HepG2 (cell line): ENCODE results near the gene NKAIN2.

Source experiments
- FOXP1 ChIP-seq, 2 experiments: fragments of 450-650 bp in 1 of 2; IDR thresholded peaks; 2 replicates each; pipeline ENCODE4 v1.6.1; 2017 to 2018; ENCODE audit warnings: antibody characterized with exemption in 1 of 2
- MAZ ChIP-seq, 2 experiments: sonication (generic) in 1 of 2; formaldehyde crosslinking in 1 of 2; IDR thresholded peaks; 2 replicates each; pipeline versions ENCODE4 v1.5.0 to v1.6.1; 2012 to 2020; ENCODE audit warnings: low read depth in 2 of 2, mild to moderate bottlenecking in 2 of 2, borderline replicate concordance in 1 of 2, improper control_type of control experiment in 1 of 2, low read length in 1 of 2, missing genetic modification reagents in 1 of 2, moderate library complexity in 1 of 2
- MEF2D ChIP-seq: sonication (generic); formaldehyde crosslinking; IDR thresholded peaks from 2 replicates; pipeline ENCODE4 v1.5.1; 2020; ENCODE audit warnings: mild to moderate bottlenecking, missing genetic modification reagents
- MTA1 ChIP-seq: sonication (generic); formaldehyde crosslinking; IDR thresholded peaks from 2 replicates; pipeline ENCODE4 v1.4.0; 2020; ENCODE audit warnings: missing genetic modification reagents, mild to moderate bottlenecking, borderline replicate concordance
- MXI1 ChIP-seq: IDR thresholded peaks from 3 replicates; pipeline ENCODE4 v1.6.1; 2012; ENCODE audit warnings: low read depth, low read length, inconsistent platforms, borderline replicate concordance
- MYNN ChIP-seq: sonication (generic); formaldehyde crosslinking; IDR thresholded peaks from 2 replicates; pipeline ENCODE4 v1.4.0; 2020; ENCODE audit warnings: mild to moderate bottlenecking, low read depth, missing genetic modification reagents
- NFRKB ChIP-seq: fragments of 450-650 bp; IDR thresholded peaks from 2 replicates; pipeline ENCODE4 v1.6.1; 2017
- SAFB2 ChIP-seq: sonication (generic); formaldehyde crosslinking; IDR thresholded peaks from 2 replicates; pipeline ENCODE4 v1.5.1; 2020; ENCODE audit warnings: missing genetic modification reagents, low read depth, mild to moderate bottlenecking, borderline replicate concordance
- ZNF232 ChIP-seq: sonication (generic); formaldehyde crosslinking; IDR thresholded peaks from 2 replicates; pipeline ENCODE4 v1.4.0; 2020; ENCODE audit warnings: missing genetic modification reagents, borderline replicate concordance
- ZNF337 ChIP-seq: sonication (generic); formaldehyde crosslinking; IDR thresholded peaks from 2 replicates; pipeline ENCODE4 v1.5.1; 2020; ENCODE audit warnings: missing genetic modification reagents, low read depth, mild to moderate bottlenecking, borderline replicate concordance
- TF ChIP-seq, protein P1 (sequence below): sonication (generic); formaldehyde crosslinking; IDR thresholded peaks from 2 replicates; pipeline ENCODE4 v1.5.0; 2020; ENCODE audit warnings: mild to moderate bottlenecking, missing genetic modification reagents, moderate library complexity

DNA sequence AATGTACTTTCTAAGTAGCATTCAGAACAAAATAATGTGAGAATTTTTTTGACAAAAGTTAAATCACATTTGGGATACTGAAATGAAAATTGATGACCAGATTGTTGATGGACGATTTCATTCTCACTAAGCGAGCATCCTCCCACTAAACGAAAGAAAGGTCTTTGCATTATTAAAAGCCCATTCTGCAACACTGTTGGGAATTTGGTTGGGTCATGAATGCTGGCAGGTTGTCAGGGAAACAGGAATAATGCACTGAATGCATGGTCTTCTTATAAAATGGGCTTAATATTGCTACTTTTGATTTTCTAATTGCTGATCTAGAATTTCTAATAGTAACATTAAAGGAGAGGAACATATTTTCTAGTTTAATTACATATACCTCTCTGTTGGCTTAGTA is 229.8 kb downstream of the NKAIN2 start:
- TF ChIP-seq MTA1 (CRISPR knock-in tag) = no peak
- no peak for TF ChIP-seq FOXP1 (IDR thresholded peaks at IDR 0.05)
- TF ChIP-seq FOXP1 (CRISPR knock-in tag; IDR thresholded peaks at IDR 0.05) = no peak
- no peak for TF ChIP-seq MAZ (IDR thresholded peaks at IDR 0.05; ENCODE audit: borderline replicate concordance, low read depth, low read length)
- TF ChIP-seq MAZ (CRISPR knock-in tag; IDR thresholded peaks at IDR 0.05; ENCODE audit: low read depth) = no peak
- TF ChIP-seq MEF2D = no peak
- no peak for TF ChIP-seq MXI1
- TF ChIP-seq SAFB2 (CRISPR knock-in tag) = no peak
- TF ChIP-seq, protein P1, sequence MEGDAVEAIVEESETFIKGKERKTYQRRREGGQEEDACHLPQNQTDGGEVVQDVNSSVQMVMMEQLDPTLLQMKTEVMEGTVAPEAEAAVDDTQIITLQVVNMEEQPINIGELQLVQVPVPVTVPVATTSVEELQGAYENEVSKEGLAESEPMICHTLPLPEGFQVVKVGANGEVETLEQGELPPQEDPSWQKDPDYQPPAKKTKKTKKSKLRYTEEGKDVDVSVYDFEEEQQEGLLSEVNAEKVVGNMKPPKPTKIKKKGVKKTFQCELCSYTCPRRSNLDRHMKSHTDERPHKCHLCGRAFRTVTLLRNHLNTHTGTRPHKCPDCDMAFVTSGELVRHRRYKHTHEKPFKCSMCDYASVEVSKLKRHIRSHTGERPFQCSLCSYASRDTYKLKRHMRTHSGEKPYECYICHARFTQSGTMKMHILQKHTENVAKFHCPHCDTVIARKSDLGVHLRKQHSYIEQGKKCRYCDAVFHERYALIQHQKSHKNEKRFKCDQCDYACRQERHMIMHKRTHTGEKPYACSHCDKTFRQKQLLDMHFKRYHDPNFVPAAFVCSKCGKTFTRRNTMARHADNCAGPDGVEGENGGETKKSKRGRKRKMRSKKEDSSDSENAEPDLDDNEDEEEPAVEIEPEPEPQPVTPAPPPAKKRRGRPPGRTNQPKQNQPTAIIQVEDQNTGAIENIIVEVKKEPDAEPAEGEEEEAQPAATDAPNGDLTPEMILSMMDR (CRISPR knock-in tag) = no peak
- TF ChIP-seq ZNF337 (CRISPR knock-in tag) = no peak
- no peak for TF ChIP-seq NFRKB
- no peak for TF ChIP-seq MYNN (CRISPR knock-in tag)
- no peak for TF ChIP-seq ZNF232 (CRISPR knock-in tag)
